OCI-LY1 (cell line): ENCODE measurements around the gene MFAP2.

ENCODE experiments used
- EZH2 ChIP-seq: fragments of 200-600 bp; sonication (generic), shearing (Covaris generic); IDR thresholded peaks from 2 replicates; pipeline ENCODE4 v1.8.0; 2017; ENCODE audit warnings: borderline replicate concordance, mixed run types, mild to moderate bottlenecking, antibody characterized with exemption, low read length, moderate library complexity, mixed read lengths
- TF ChIP-seq, protein P1 (sequence below): fragments of 200-600 bp; sonication (generic), shearing (Covaris generic); IDR thresholded peaks from 2 replicates; pipeline ENCODE4 v1.5.1; 2017; ENCODE audit warnings: mild to moderate bottlenecking, antibody characterized with exemption, low read length, moderate library complexity, mixed read lengths

DNA sequence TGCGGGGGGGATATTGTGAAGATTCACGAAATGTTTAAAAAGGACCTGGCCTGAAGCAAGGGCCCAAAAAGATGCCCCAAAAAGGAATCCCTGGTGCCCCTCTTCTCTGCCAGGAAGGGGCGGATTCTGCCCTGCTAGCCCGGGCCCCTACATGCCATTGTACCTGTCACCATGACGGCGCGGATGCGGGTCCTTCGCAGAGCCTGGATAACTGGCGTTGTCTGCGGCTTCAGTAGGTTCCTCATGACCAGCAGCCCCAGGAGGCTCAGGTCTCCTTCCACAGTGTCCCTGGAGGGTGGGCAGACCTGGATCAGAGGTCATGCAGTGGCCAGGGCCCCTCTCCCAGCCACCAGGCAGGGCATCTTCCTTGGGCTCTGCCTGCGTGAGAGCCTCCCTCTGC lies 11.2 kb upstream of the MFAP2 start:
- TF ChIP-seq, protein P1, sequence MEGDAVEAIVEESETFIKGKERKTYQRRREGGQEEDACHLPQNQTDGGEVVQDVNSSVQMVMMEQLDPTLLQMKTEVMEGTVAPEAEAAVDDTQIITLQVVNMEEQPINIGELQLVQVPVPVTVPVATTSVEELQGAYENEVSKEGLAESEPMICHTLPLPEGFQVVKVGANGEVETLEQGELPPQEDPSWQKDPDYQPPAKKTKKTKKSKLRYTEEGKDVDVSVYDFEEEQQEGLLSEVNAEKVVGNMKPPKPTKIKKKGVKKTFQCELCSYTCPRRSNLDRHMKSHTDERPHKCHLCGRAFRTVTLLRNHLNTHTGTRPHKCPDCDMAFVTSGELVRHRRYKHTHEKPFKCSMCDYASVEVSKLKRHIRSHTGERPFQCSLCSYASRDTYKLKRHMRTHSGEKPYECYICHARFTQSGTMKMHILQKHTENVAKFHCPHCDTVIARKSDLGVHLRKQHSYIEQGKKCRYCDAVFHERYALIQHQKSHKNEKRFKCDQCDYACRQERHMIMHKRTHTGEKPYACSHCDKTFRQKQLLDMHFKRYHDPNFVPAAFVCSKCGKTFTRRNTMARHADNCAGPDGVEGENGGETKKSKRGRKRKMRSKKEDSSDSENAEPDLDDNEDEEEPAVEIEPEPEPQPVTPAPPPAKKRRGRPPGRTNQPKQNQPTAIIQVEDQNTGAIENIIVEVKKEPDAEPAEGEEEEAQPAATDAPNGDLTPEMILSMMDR: no peak
- TF ChIP-seq EZH2: no peak
